BJ (cell line): ENCODE data around the gene PPM1M. TPM values are rescaled to one million over a fixed set of nuclear protein-coding genes. Genes with fewer than 3 reads are reported as not detected.

Source experiments
- CTCF ChIA-PET: fragments of 350-600 bp; formaldehyde crosslinking; extraction: SDS; loops from one replicate; lab custom pipeline; 2021; ENCODE audit warnings: antibody characterized with exemption, inconsistent platforms; lab: Yijun Ruan, JAX
- POLR2A ChIA-PET: fragments of 300-600 bp; sonication (Branson Sonifier 250); formaldehyde crosslinking; extraction: SDS; loops from one replicate; lab custom pipeline; 2021; ENCODE audit warnings: antibody characterized with exemption; lab: Charles Lee
- DNase-seq: peaks from one replicate; pipeline ENCODE4 v3.0.0-alpha.2; 2011; ENCODE audit warnings: low read depth
- H3K27me3 ChIP-seq: 2 replicates; pipeline ENCODE4 v1.6.0; 2011; ENCODE audit warnings: low read length; ENCODE audit not compliant: control insufficient read depth, insufficient read depth
- H3K36me3 ChIP-seq: 2 replicates; pipeline ENCODE4 v1.5.1; 2011; ENCODE audit warnings: low read length; ENCODE audit not compliant: control insufficient read depth, insufficient read depth
- H3K4me3 ChIP-seq: 2 replicates; pipeline ENCODE4 v1.5.1; 2011; ENCODE audit warnings: low read depth, mild to moderate bottlenecking, control low read depth, low read length
- CTCF ChIP-seq: IDR thresholded peaks from 2 replicates; pipeline ENCODE4 v1.5.1; 2011; ENCODE audit warnings: low read depth, mild to moderate bottlenecking, control low read depth, inconsistent platforms, low read length, moderate library complexity; ENCODE audit not compliant: insufficient read depth
- polyA plus RNA-seq: library from polyadenylated mRNA; depleted of rRNA; stranded (reverse); fragments of >200 nt; gene quantifications from 2 replicates; pipeline ENCODE4 v1.2.3, GENCODE V29; 2011

Gene PPM1M
- polyA plus RNA-seq, 1 experiment: 52.2 TPM

- no peak for DNase-seq
- peaks cover 29% of the 10 kb centered on the region for H3K36me3 ChIP-seq
- TF ChIP-seq CTCF: no peak
- H3K4me3 ChIP-seq: no peak overlapping the region
- ChIA-PET POLR2A (no interaction called here), CTCF (interaction anchor here (1.6 to 1.7 kb wide), 2 partner anchors 13 to 17 kb away, joined by 3 to 4 read pairs; no protein-coding TSS in a partner anchor)
- no peaks in the 10 kb centered on the region for H3K27me3 ChIP-seq
Measured at GRCh38 chr3:52259448-52259847, 13.9 kb downstream of the PPM1M start.

- POLR2A ChIA-PET: no interaction called here
- CTCF ChIA-PET: interaction anchor here (0.8 to 1.4 kb wide), 3 partner anchors 14 to 77 kb away, joined by 3 to 4 read pairs (median 3); no protein-coding TSS in a partner anchor
Measured at GRCh38 chr3:52262447-52262846, 16.9 kb downstream of the PPM1M start.

GRCh38 chr3:52265387-52265786 lies 19.8 kb downstream of the PPM1M start:
- ChIA-PET CTCF (no interaction called here), POLR2A (no interaction called here)
- no peak for TF ChIP-seq CTCF
- DNase-seq: no peak
- H3K36me3 ChIP-seq: peaks cover 17% of the 10 kb centered on the region
- no peak overlapping the region for H3K4me3 ChIP-seq
- no peaks in the 10 kb centered on the region for H3K27me3 ChIP-seq

More at GRCh38 chr3:52262447-52262846, 16.9 kb downstream of the PPM1M start:
- Histone ChIP-seq H3K27me3 (no peaks in the 10 kb centered on the region), H3K4me3 (no peak overlapping the region), H3K36me3 (peaks cover 24% of the 10 kb centered on the region)
- no peak for TF ChIP-seq CTCF
- no peak for DNase-seq

- no peaks in the 10 kb centered on the region for H3K27me3 ChIP-seq
- no peak for TF ChIP-seq CTCF
- ChIA-PET POLR2A (no interaction called here), CTCF (interaction anchor here (1.6 kb wide), 2 partner anchors 12 to 48 kb away, joined by 4 to 5 read pairs; no protein-coding TSS in a partner anchor)
- H3K36me3 ChIP-seq: peaks cover 15% of the 10 kb centered on the region
- no peak overlapping the region for H3K4me3 ChIP-seq
- no peak for DNase-seq
Measured at GRCh38 chr3:52268036-52268435, 22.5 kb downstream of the PPM1M start.

GRCh38 chr3:52269776-52270175 lies 24.2 kb downstream of the PPM1M start:
- TF ChIP-seq CTCF: no peak
- Histone ChIP-seq H3K27me3 (no peaks in the 10 kb centered on the region), H3K36me3 (peaks cover 16% of the 10 kb centered on the region), H3K4me3 (no peak overlapping the region)
- POLR2A ChIA-PET: no interaction called here
- CTCF ChIA-PET: interaction anchor here (1.2 kb wide), 1 partner anchor 32 kb away, joined by 4 read pairs; no protein-coding TSS in a partner anchor
- DNase-seq: no peak
